HG02943 (cell line): ENCODE results near the gene MTUS2.

Experiments used
- ATAC-seq: cut with Tn5 transposase; IDR thresholded peaks from one replicate; pipeline ENCODE4 v1.9.1; 2021; ENCODE audit warnings: mild to moderate bottlenecking, low read depth, moderate library complexity; ENCODE audit not compliant: unreplicated experiment

MTUS2 gene

DNA sequence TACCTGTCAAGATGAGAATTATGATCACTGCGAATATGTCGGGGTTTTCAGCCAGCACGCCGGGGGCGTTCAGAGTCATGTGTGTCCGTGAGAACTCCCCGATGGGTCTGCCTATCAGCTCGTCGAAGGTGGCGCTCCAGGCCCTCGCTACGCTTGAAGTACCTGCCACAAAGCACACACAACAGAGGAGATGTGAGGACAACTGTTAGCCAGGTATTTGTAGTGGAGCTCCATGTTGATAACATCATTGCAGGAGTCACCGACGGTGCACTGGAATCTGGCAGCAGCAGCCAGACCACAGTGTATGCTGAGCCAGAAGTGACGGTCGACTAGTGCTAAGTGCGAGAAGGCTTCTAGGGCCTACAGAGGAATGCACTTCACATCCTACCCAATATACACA is 712.7 kb downstream of the MTUS2 start:
- no peak for ATAC-seq

DNA sequence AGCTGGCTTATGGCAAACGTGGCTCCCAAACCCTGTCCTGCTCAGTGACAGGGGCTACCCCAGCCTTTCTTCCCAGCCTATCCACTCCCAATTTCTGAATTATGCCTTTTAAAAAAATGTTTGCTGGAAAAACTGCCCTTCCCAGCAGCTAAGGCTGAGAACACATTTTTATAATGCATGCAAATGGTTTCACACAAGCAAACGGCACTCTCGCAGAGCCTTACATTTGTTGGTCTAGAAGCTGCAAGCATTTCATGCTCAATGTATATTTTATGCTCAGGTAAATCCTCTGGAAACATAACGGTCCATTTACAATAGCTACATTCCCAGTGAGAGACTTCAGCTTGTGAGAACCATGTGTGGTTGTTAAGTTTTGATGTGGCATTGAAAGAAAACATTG is 713.9 kb downstream of the MTUS2 start:
- ATAC-seq: no peak

- no peak for ATAC-seq
These were observed 715.8 kb downstream of the MTUS2 start for GRCh38 chr13:29535663-29536655.

- ATAC-seq: no peak
These were observed 716.7 kb downstream of the MTUS2 start for GRCh38 chr13:29536853-29537252.

DNA sequence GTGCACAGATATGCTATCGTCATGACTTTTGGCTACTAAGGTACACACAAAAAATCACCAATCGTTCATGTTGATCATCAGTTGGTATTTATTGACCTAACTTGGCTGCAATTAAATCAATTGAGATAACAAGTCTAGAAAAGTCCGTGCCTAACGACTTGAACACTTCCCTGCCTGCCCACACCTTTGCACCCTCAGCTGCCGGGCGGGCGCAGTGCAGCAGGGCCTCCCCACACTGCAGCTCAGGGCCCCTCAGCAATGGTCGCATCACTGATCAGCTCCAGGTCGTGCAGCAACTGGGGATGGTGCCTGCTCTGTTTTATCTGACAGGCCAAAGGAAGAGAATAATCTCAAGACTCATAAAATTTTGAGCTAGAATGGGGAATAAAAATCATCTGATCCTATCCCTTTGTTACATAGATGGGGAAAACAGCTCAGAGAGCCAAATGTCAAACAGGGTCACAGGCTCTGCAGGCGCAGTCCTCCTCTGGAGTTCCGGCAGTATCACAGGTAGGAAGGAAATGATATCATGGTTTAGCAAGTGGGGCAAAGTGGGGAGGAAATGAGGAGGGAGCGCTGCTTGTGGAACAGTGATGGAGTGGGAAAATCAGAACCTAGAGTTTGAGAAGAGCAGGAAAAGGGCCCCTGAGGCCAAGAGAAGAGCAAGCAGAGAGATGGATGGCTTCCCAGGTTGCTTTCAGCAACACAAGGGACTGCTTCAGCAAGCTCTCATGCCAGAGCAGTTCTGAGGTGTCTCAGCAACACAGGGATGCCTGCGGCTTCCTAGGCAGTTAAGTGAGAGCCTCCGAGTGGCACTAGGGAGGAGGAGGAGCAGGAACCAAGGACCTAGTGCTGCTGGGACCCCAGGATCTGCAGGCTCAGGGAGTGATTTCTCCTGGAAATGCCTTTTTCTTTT is 717.9 kb downstream of the MTUS2 start:
- ATAC-seq: no peak

DNA sequence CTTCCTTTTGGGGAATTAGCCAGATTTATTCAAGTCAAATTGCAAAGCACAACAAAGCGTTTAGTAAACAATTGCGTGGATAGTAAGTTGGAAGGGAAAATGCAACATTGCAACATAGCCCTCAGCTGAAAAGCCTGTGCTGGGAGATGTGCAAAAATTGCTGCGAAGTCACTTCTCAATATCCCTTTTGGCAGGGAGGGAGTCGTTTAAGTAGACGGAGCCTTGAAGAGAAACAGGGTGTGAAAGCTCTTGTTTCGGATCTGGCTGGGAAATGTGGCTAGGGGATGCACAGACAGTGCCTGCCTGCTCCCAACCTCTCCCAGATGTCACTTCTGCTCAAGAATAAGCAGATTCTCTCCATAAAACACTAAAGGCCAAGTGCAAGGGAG is 718.5 kb downstream of the MTUS2 start:
- ATAC-seq: no peak

- ATAC-seq: no peak
These were observed 719.7 kb downstream of the MTUS2 start for GRCh38 chr13:29539856-29540255.

GRCh38 chr13:29540334-29540733 is 720.2 kb downstream of the MTUS2 start:
- no peak for ATAC-seq

DNA sequence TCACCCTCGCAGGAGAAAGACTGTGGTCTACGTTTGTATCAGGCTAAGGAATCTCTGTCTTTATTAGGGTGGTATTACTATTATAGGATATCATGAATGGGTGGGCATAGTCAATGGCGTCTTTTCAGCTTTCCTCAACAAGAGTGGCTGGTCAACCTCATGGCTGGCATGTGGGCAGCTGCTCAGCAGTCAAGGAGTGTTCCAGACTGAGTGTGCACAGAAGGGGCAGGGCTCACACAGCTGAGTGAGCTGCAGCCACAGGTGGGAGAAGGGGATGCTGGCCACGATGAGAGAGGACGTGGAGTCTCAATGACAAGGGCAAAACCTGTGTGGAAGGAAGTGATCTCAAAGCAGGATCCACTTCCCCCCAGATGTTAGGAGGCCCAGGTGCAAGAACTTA is 720.7 kb downstream of the MTUS2 start:
- ATAC-seq: no peak

GRCh38 chr13:29541400-29541799 is 721.3 kb downstream of the MTUS2 start:
- no peak for ATAC-seq

GRCh38 chr13:29542381-29542780 is 722.2 kb downstream of the MTUS2 start:
- ATAC-seq: no peak

GRCh38 chr13:29543230-29544215 is 723.4 kb downstream of the MTUS2 start:
- ATAC-seq: peak; percentile 96

DNA sequence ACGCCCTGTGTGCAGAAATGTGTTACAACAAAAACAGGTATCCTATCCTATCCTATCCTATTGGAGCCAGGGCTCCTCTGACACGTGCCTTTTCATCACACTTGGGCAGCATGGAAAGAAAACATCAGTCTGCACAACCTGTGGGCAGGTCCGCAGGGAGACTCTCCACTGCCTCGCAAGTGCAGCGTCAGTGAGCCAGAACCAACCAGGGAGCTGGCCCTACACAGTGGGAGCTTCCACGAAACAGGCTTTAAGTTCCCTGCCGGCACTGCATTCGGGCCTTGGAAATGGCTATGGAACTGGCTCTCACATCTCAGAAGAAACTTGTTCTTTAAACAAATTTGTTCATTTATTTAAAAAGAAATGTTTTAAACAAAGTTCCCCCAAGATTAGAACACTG is 725.8 kb downstream of the MTUS2 start:
- no peak for ATAC-seq

DNA sequence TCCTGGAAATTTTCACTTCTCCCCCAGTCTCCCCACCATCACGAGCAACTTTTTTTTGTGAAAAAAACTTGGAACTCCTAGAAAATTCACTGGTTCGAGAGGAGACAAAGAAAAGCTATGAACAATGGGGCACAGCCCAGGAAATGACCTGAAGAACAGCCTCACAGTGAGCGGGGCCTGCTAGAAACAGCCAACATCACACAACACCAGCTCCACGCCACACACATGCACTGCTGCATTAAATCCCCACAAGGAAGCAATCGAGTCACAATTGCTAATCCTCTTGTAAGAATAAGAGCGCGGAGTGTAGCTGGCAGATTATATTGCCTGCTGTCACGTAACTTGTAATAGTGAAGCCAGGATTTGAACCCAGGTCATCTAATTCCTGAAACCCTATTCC is 726.5 kb downstream of the MTUS2 start:
- ATAC-seq: no peak

- ATAC-seq: no peak
These were observed 727.0 kb downstream of the MTUS2 start for GRCh38 chr13:29547153-29547552.

DNA sequence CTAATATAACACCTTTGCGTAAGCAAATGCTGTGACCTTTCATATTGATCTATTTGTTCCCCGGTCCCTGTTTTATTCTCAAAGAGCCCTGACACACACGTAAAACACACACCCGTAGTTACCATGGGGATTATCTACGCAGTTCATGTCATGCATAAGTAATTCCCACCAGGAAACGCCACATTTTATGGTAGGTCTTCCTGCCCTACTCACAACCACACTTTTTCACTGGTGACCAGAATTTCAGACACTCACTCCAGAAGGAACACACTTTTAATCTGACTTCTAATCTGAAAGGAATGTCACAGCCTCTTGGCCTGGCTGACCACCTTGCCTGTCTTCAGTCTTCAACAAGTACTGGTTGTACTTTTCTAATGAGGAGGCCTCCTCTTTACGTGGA is 728.6 kb downstream of the MTUS2 start:
- no peak for ATAC-seq

GRCh38 chr13:29550430-29550988 is 730.4 kb downstream of the MTUS2 start:
- no peak for ATAC-seq

DNA sequence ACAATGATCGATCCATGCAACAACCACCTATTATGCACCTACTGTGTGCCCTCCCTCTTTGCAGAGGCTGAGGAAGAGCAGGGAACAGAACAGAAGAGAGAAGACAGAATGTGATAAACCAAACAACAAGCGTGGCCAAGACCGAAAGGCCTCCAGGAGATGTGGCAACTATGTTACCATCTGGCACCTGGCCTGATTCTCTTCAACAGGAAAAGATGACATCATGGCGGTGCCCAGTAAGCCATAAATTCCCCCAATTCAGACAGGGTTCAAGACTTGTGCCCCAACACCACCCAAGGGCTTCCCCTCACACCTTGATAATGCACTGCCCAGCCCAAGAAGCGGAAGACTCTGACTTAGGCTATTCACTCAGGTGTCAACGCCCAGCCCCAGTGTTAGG is 731.1 kb downstream of the MTUS2 start:
- ATAC-seq: no peak
